Caco-2 (cell line): ENCODE data around the gene PADI3. TPM values are rescaled to one million over a fixed set of nuclear protein-coding genes. Genes with fewer than 3 reads are reported as not detected.

Experiments
- BruUV-seq: library from RNA; stranded (reverse); fragments of 400-500 nt; replicated peaks from 2 replicates; lab custom pipeline; 2021; lab: Mats Ljungman, UMichigan
- CTCF ChIA-PET: fragments of 300-600 bp; sonication (Branson Sonifier 250); formaldehyde crosslinking; loops from one replicate; lab custom pipeline; 2022; ENCODE audit warnings: antibody characterized with exemption; lab: Charles Lee
- POLR2A ChIA-PET: fragments of 300-600 bp; sonication (Branson Sonifier 250); formaldehyde crosslinking; loops from one replicate; lab custom pipeline; 2022; ENCODE audit warnings: antibody characterized with exemption; lab: Charles Lee
- DNase-seq, 2 experiments: peaks; one replicate each; pipeline versions ENCODE4 v3.0.0 to v3.0.0-alpha.2; 2020 to 2022
- H3K27me3 ChIP-seq: replicated peaks from 2 replicates; pipeline ENCODE4 v1.6.0; 2011; ENCODE audit warnings: low read length; ENCODE audit not compliant: control insufficient read depth, insufficient read depth
- H3K36me3 ChIP-seq: 2 replicates; pipeline ENCODE4 v1.5.1; 2011; ENCODE audit warnings: low read length; ENCODE audit not compliant: control insufficient read depth, insufficient read depth
- H3K4me1 ChIP-seq: fragments of 250-450 bp; sonication (Bioruptor Pico); 2 replicates; pipeline ENCODE4 v1.5.1; 2020; ENCODE audit warnings: mild to moderate bottlenecking
- H3K4me3 ChIP-seq: 2 replicates; pipeline ENCODE4 v1.5.1; 2011; ENCODE audit warnings: low read depth, mild to moderate bottlenecking, control low read depth, low read length
- H3K9me3 ChIP-seq: fragments of 250-450 bp; sonication (Bioruptor Pico); 2 replicates; pipeline ENCODE4 v1.5.1; 2020; ENCODE audit warnings: mild to moderate bottlenecking, moderate library complexity
- H3K27ac Mint-ChIP-seq: one replicate; pipeline ENCODE4 v1.8.0; 2022; ENCODE audit warnings: mixed read lengths; ENCODE audit not compliant: unreplicated experiment
- H3K27me3 Mint-ChIP-seq: one replicate; pipeline ENCODE4 v1.8.0; 2022; ENCODE audit warnings: mixed read lengths; ENCODE audit not compliant: insufficient read depth, unreplicated experiment
- H3K36me3 Mint-ChIP-seq: one replicate; pipeline ENCODE4 v1.8.0; 2022; ENCODE audit warnings: mild to moderate bottlenecking, mixed read lengths; ENCODE audit not compliant: insufficient read depth, unreplicated experiment
- H3K4me1 Mint-ChIP-seq: one replicate; pipeline ENCODE4 v1.8.0; 2022; ENCODE audit warnings: low read depth, mixed read lengths; ENCODE audit not compliant: unreplicated experiment
- H3K4me3 Mint-ChIP-seq: one replicate; pipeline ENCODE4 v1.8.0; 2022; ENCODE audit warnings: mild to moderate bottlenecking, moderate library complexity, mixed read lengths; ENCODE audit not compliant: unreplicated experiment
- H3K9me3 Mint-ChIP-seq: one replicate; pipeline ENCODE4 v1.8.0; 2022; ENCODE audit warnings: mixed read lengths; ENCODE audit not compliant: unreplicated experiment
- intact Hi-C: fragments of 100-400 bp; cut with micrococcal nuclease; formaldehyde crosslinking; loops from one replicate; pipeline ENCODE4 v1.10.0; 2022; ENCODE audit not compliant: unreplicated experiment
- total RNA-seq: library from RNA; stranded (reverse); gene quantifications from 2 replicates; pipeline ENCODE4 v1.2.3, GENCODE V29; 2022
- TF ChIP-seq, protein P1 (sequence below), 2 experiments: fragments of 200-600 bp in 1 of 2; IDR thresholded peaks; 1 replicate in 1 of 2; 2 replicates in 1 of 2; pipeline versions ENCODE4 v1.5.1 to v1.8.0; 2011 to 2022; ENCODE audit warnings: antibody characterized with exemption in 1 of 2, control low read depth in 1 of 2, inconsistent platforms in 1 of 2, low read depth in 1 of 2, low read length in 1 of 2, mild to moderate bottlenecking in 1 of 2, moderate library complexity in 1 of 2; ENCODE audit not compliant: insufficient read depth in 1 of 2, severe bottlenecking in 1 of 2, unreplicated experiment in 1 of 2

The PADI3 gene
- total RNA-seq, 1 experiment from 2014 or later = not detected

DNA sequence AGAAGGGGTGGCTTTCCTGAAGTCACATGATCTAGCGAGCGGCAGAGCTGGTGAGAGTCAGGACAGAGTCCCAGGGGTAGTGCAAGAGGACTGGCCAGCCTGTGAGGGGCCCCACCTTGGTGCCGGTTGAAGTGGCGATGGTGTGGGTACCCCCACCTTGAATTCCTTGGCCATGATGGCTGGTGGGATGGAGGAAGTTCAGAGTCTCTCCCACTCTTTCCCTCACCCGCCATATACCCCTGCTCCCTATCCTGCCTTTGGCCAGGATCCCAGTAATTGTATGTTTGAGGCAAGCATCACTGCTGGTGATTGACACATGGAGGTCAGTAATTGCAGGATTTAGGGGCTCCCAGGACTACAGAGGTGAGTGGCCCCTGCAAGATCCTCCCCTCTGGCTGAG is 11.8 kb downstream of the PADI3 start:
- ChIA-PET POLR2A (no interaction called here), CTCF (no interaction called here)
- Mint-ChIP-seq H3K36me3 (no peaks in the 10 kb centered on the region), H3K4me3 (no peak overlapping the region), H3K27me3 (no peaks in the 10 kb centered on the region), H3K27ac (no peak overlapping the region), H3K9me3 (no peaks in the 10 kb centered on the region), H3K4me1 (no peaks in the 10 kb centered on the region)
- intact Hi-C loops = no loop called here
- DNase-seq = no peak
- no TSS peak for BruUV-seq
- no peak overlapping the region for H3K4me3 ChIP-seq
- TF ChIP-seq, protein P1, sequence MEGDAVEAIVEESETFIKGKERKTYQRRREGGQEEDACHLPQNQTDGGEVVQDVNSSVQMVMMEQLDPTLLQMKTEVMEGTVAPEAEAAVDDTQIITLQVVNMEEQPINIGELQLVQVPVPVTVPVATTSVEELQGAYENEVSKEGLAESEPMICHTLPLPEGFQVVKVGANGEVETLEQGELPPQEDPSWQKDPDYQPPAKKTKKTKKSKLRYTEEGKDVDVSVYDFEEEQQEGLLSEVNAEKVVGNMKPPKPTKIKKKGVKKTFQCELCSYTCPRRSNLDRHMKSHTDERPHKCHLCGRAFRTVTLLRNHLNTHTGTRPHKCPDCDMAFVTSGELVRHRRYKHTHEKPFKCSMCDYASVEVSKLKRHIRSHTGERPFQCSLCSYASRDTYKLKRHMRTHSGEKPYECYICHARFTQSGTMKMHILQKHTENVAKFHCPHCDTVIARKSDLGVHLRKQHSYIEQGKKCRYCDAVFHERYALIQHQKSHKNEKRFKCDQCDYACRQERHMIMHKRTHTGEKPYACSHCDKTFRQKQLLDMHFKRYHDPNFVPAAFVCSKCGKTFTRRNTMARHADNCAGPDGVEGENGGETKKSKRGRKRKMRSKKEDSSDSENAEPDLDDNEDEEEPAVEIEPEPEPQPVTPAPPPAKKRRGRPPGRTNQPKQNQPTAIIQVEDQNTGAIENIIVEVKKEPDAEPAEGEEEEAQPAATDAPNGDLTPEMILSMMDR (IDR thresholded peaks at IDR 0.05; ENCODE audit: insufficient read depth in 1 of 2, low read depth in 1 of 2, low read length in 1 of 2, severe bottlenecking in 1 of 2, unreplicated experiment in 1 of 2) = no peak
- H3K4me1 ChIP-seq = no peaks in the 10 kb centered on the region
- no peaks in the 10 kb centered on the region for H3K36me3 ChIP-seq
- no peaks in the 10 kb centered on the region for H3K27me3 ChIP-seq
- H3K9me3 ChIP-seq = no peaks in the 10 kb centered on the region

DNA sequence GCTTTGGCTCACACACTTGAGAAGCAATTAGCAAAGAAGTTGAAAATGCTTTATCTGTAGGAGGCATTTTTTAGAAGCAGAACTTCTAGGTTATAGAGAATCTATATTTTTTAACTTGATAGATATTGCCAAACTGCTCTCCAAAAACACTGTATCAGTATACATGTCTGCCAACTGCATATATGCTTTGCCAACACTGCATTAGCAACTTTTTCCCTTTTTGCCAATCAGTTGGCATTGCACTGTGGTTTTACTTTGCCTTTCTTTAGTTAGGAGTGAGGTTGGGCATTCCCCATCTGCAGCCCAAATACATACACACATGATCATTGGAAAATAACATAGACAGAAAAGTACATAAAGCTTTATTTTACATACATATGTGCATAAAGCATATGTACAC is 15.0 kb downstream of the PADI3 start:
- Histone ChIP-seq H3K36me3 (no peaks in the 10 kb centered on the region), H3K9me3 (no peaks in the 10 kb centered on the region), H3K27me3 (no peaks in the 10 kb centered on the region), H3K4me1 (no peaks in the 10 kb centered on the region), H3K4me3 (no peak overlapping the region)
- TF ChIP-seq, protein P1 (IDR thresholded peaks at IDR 0.05; ENCODE audit: insufficient read depth in 1 of 2, low read depth in 1 of 2, low read length in 1 of 2, severe bottlenecking in 1 of 2, unreplicated experiment in 1 of 2) = no peak
- intact Hi-C loops = no loop called here
- Mint-ChIP-seq H3K4me1 (no peaks in the 10 kb centered on the region), H3K9me3 (no peaks in the 10 kb centered on the region), H3K4me3 (no peak overlapping the region), H3K27me3 (no peaks in the 10 kb centered on the region), H3K36me3 (no peaks in the 10 kb centered on the region), H3K27ac (no peak overlapping the region)
- no TSS peak for BruUV-seq
- no peak for DNase-seq
- CTCF ChIA-PET = no interaction called here
- POLR2A ChIA-PET = no interaction called here

DNA sequence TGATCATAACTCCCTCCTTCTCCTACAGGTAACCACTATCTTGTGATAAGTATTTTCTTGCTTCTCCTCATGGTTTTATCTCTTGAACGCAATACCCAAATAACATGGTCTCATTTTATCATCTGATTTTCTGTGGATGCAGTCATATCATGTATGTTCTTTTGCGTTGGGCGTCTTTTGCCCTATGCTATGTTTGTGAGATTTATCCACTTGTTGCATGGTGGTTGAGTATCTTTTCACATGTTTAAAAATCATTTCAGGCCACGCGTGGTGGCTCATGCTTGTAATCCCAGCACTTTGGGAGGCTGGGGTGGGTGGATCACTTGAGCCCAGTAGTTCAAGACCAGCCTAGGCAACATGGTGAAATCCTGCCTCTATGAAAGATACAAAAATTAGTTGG is 15.6 kb downstream of the PADI3 start:
- ChIA-PET POLR2A (no interaction called here), CTCF (no interaction called here)
- no peak for DNase-seq
- Histone ChIP-seq H3K4me3 (no peak overlapping the region), H3K36me3 (no peaks in the 10 kb centered on the region), H3K4me1 (no peaks in the 10 kb centered on the region), H3K27me3 (no peaks in the 10 kb centered on the region), H3K9me3 (no peaks in the 10 kb centered on the region)
- H3K4me1 Mint-ChIP-seq = no peaks in the 10 kb centered on the region
- no peaks in the 10 kb centered on the region for H3K9me3 Mint-ChIP-seq
- no peak overlapping the region for H3K27ac Mint-ChIP-seq
- no peaks in the 10 kb centered on the region for H3K27me3 Mint-ChIP-seq
- intact Hi-C loops = no loop called here
- H3K4me3 Mint-ChIP-seq = no peak overlapping the region
- TF ChIP-seq, protein P1 (IDR thresholded peaks at IDR 0.05; ENCODE audit: insufficient read depth in 1 of 2, low read depth in 1 of 2, low read length in 1 of 2, severe bottlenecking in 1 of 2, unreplicated experiment in 1 of 2) = no peak
- no TSS peak for BruUV-seq
- no peaks in the 10 kb centered on the region for H3K36me3 Mint-ChIP-seq
